Measurements from ENCODE around the gene CDHR2. TPM values are rescaled to one million over a fixed set of nuclear protein-coding genes. Genes with fewer than 3 reads are reported as not detected.

Gene CDHR2
- total and polyA plus RNA-seq, 2 of the 13 experiments (the other 11 are each of a cell fraction or from before 2014, with no cell fraction given), result 17.9 to 20.9 TPM

GRCh38 chr5:176538230-176538988 lies 10.7 kb upstream of the CDHR2 start (continued):
- no peak for TF ChIP-seq ZNF274 (CRISPR knock-in tag; IDR thresholded peaks at IDR 0.05)
- no peak for TF ChIP-seq ZNF773 (CRISPR knock-in tag; IDR thresholded peaks at IDR 0.05; ENCODE audit: borderline replicate concordance)
- TF ChIP-seq ZMAT5 (CRISPR knock-in tag; IDR thresholded peaks at IDR 0.05; ENCODE audit: borderline replicate concordance, low read depth), result no peak
- 0 out of 2 replicates have a peak, but pooled peaks have one; percentile 8 for TF ChIP-seq CHD4 (IDR thresholded peaks at IDR 0.05; ENCODE audit: borderline replicate concordance, low read length)
- no peak for TF ChIP-seq KLF11 (CRISPR knock-in tag; IDR thresholded peaks at IDR 0.05)
- TF ChIP-seq REL (CRISPR knock-in tag; conservative IDR thresholded peaks at IDR 0.05), result no peak
- TF ChIP-seq ZFX (CRISPR knock-in tag; IDR thresholded peaks at IDR 0.05; ENCODE audit: low read depth), result no peak
- no peak for TF ChIP-seq MED13 (CRISPR knock-in tag; IDR thresholded peaks at IDR 0.05)
- no peak for TF ChIP-seq SMAD1 (CRISPR knock-in tag; IDR thresholded peaks at IDR 0.05; ENCODE audit: borderline replicate concordance, low read depth)
- TF ChIP-seq REPIN1 (CRISPR knock-in tag; IDR thresholded peaks at IDR 0.05; ENCODE audit: borderline replicate concordance, low read depth), result no peak
- no peak for TF ChIP-seq ZNF280B (CRISPR knock-in tag; IDR thresholded peaks at IDR 0.05; ENCODE audit: borderline replicate concordance)

Data from HepG2 (cell line).